ENCODE measurements around the gene ADAM29.

DNA sequence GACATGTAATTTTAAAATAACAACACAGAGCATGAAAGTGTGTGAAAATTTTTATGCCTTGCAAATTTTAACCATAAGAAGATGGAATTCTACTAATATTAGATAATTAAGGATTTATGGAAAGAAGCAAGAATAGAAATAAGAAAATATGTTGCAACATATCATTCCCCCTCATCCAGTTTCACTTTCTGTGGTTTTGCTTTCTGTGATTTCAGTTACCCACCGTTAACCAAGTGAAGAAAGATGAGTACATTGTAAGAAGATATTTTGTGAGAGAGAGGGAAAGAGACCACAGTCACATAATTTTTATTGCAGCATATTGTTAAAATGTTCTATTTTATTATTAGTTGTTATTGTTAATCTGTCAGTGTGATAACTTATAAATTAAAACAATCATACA, 77.9 kb downstream of the ADAM29 start:
- no peak for TF ChIP-seq POLR2A (IDR thresholded peaks at IDR 0.05; ENCODE audit: borderline replicate concordance, extremely low read depth, insufficient read depth, insufficient read length)
- TF ChIP-seq, protein P1, sequence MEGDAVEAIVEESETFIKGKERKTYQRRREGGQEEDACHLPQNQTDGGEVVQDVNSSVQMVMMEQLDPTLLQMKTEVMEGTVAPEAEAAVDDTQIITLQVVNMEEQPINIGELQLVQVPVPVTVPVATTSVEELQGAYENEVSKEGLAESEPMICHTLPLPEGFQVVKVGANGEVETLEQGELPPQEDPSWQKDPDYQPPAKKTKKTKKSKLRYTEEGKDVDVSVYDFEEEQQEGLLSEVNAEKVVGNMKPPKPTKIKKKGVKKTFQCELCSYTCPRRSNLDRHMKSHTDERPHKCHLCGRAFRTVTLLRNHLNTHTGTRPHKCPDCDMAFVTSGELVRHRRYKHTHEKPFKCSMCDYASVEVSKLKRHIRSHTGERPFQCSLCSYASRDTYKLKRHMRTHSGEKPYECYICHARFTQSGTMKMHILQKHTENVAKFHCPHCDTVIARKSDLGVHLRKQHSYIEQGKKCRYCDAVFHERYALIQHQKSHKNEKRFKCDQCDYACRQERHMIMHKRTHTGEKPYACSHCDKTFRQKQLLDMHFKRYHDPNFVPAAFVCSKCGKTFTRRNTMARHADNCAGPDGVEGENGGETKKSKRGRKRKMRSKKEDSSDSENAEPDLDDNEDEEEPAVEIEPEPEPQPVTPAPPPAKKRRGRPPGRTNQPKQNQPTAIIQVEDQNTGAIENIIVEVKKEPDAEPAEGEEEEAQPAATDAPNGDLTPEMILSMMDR (IDR thresholded peaks at IDR 0.05 in 2 of 3, conservative IDR thresholded peaks at IDR 0.05 in 1 of 3; ENCODE audit: borderline replicate concordance in 1 of 3, insufficient read depth in 1 of 3, low read depth in 2 of 3, low read length in 2 of 3), result no peak
- TF ChIP-seq, protein P2, sequence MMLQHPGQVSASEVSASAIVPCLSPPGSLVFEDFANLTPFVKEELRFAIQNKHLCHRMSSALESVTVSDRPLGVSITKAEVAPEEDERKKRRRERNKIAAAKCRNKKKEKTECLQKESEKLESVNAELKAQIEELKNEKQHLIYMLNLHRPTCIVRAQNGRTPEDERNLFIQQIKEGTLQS (IDR thresholded peaks at IDR 0.05), result no peak
- TF ChIP-seq, protein P3, sequence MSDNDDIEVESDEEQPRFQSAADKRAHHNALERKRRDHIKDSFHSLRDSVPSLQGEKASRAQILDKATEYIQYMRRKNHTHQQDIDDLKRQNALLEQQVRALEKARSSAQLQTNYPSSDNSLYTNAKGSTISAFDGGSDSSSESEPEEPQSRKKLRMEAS (IDR thresholded peaks at IDR 0.05), result no peak
